AG10803 (cell line): ENCODE results near the gene PHF21A.
A peak's percentile ranks its signal among the peaks of the same experiment; 100 is the strongest.

Experiments used
- DNase-seq: peaks from one replicate; pipeline ENCODE4 v3.0.0; 2010; ENCODE audit warnings: low read depth
- H3K4me3 ChIP-seq: 2 replicates; pipeline ENCODE4 v1.5.1; 2011; ENCODE audit warnings: mild to moderate bottlenecking, low read length, control low read depth
- CTCF ChIP-seq: conservative IDR thresholded peaks from 2 replicates; pipeline ENCODE4 v1.5.1; 2011; ENCODE audit warnings: mild to moderate bottlenecking, low read length, control low read depth, inconsistent platforms

The PHF21A gene

GRCh38 chr11:46106530-46107407 lies 14.5 kb downstream of the PHF21A start:
- no peak for TF ChIP-seq CTCF
- DNase-seq, result peak; percentile 58
- H3K4me3 ChIP-seq, result no peak overlapping the region

GRCh38 chr11:46105926-46106325 lies 15.3 kb downstream of the PHF21A start:
- no peak for DNase-seq
- TF ChIP-seq CTCF, result no peak
- H3K4me3 ChIP-seq, result no peak overlapping the region

GRCh38 chr11:46105134-46105628 lies 16.1 kb downstream of the PHF21A start:
- no peak overlapping the region for H3K4me3 ChIP-seq
- TF ChIP-seq CTCF, result no peak

GRCh38 chr11:46102843-46103242 lies 18.4 kb downstream of the PHF21A start:
- TF ChIP-seq CTCF, result no peak
- DNase-seq, result no peak
- H3K4me3 ChIP-seq, result no peak overlapping the region

More at GRCh38 chr11:46105134-46105628, 16.1 kb downstream of the PHF21A start:
- no peak for DNase-seq

- no peak for DNase-seq
These were observed 20.6 kb downstream of the PHF21A start for GRCh38 chr11:46100670-46101069.

GRCh38 chr11:46099963-46100316 lies 21.3 kb downstream of the PHF21A start:
- peak overlapping the region; percentile 30 for H3K4me3 ChIP-seq
- TF ChIP-seq CTCF, result no peak
- peak; percentile 24 for DNase-seq

More at GRCh38 chr11:46100670-46101069, 20.6 kb downstream of the PHF21A start:
- no peak overlapping the region for H3K4me3 ChIP-seq
- TF ChIP-seq CTCF, result no peak

GRCh38 chr11:46090375-46090774 lies 30.9 kb downstream of the PHF21A start:
- DNase-seq, result no peak
- TF ChIP-seq CTCF, result no peak
- no peak overlapping the region for H3K4me3 ChIP-seq
